ENCODE results near the gene AMFR. TPM values are rescaled to one million over a fixed set of nuclear protein-coding genes. Genes with fewer than 3 reads are reported as not detected.

The AMFR gene
- total and polyA plus RNA-seq, 2 of the 8 experiments (the other 6 are each of a cell fraction or from before 2014, with no cell fraction given) = 18.6 to 21.7 TPM

- TF ChIP-seq CHD7 (IDR thresholded peaks at IDR 0.05; ENCODE audit: insufficient replicate concordance, low read length) (no peak), POU5F1 (IDR thresholded peaks at IDR 0.05; ENCODE audit: low read depth, low read length) (no peak), RBBP5 (IDR thresholded peaks at IDR 0.05; ENCODE audit: borderline replicate concordance, low read depth, low read length) (no peak)
These were observed 72.8 kb downstream of the AMFR start (continued) for GRCh38 chr16:56352351-56353053.
